Prostate gland (tissue), 2 donors: ENCODE data around the gene PRDM11. TPM values are rescaled to one million over a fixed set of nuclear protein-coding genes. Genes with fewer than 3 reads are reported as not detected.

Experiments used
- DNase-seq: peaks from one replicate; pipeline ENCODE4 v3.0.0-alpha.2; 2019; ENCODE audit warnings: low spot score
- H3K27ac ChIP-seq, 2 donors: fragments of 200-600 bp; sonication (generic); 2 replicates each; pipeline ENCODE4 v1.5.1; 2017 to 2019
- H3K27me3 ChIP-seq: fragments of 200-600 bp; sonication (generic); replicated peaks from 2 replicates; pipeline ENCODE4 v1.5.1; 2019; ENCODE audit not compliant: insufficient read depth
- H3K36me3 ChIP-seq, 2 donors: fragments of 200-600 bp; sonication (generic); 1 replicate in 1 of 2; 2 replicates in 1 of 2; pipeline versions ENCODE4 v1.5.1 to v1.8.1; 2017 to 2019
- H3K4me1 ChIP-seq: fragments of 200-600 bp; sonication (generic); replicated peaks from 2 replicates; pipeline ENCODE4 v1.5.1; 2019
- H3K4me3 ChIP-seq, 2 donors: fragments of 200-600 bp; sonication (generic); 2 replicates each; pipeline ENCODE4 v1.5.1; 2017 to 2019
- H3K9me3 ChIP-seq: fragments of 200-600 bp; sonication (generic); 2 replicates; pipeline ENCODE4 v1.5.1; 2017
- POLR2A ChIP-seq: fragments of 450-650 bp; IDR thresholded peaks from one replicate; pipeline ENCODE4 v1.6.1; 2016; ENCODE audit warnings: antibody characterized with exemption, mild to moderate bottlenecking
- POLR2AphosphoS5 ChIP-seq: sonication (generic); formaldehyde crosslinking; IDR thresholded peaks from one replicate; pipeline ENCODE4 v1.6.1; 2017; ENCODE audit warnings: antibody characterized with exemption
- WGBS: methylation state at CpG from one replicate; pipeline ENCODE4 v1.1.5; 2018; 5-methylcytosine and 5-hydroxymethylcytosine counted together
- intact Hi-C: fragments of 100-400 bp; cut with DNase I; formaldehyde crosslinking; loops from one replicate; pipeline ENCODE4 v1.14.2; 2022
- total RNA-seq, 2 donors: library from RNA; depleted of rRNA; stranded (reverse); fragments of >200 nt; gene quantifications; one replicate each; pipeline ENCODE4 v1.1.0, GENCODE V29; 2016
- TF ChIP-seq, protein P1 (sequence below), 4 experiments: fragments of 200-600 bp in 2 of 4; fragments of 450-650 bp in 2 of 4; sonication (generic) in 2 of 4; IDR thresholded peaks; 1 replicate in 3 of 4; 2 replicates in 1 of 4; pipeline ENCODE4 v1.5.1; 2016 to 2019; ENCODE audit warnings: antibody characterized with exemption in 4 of 4, mild to moderate bottlenecking in 2 of 4, moderate library complexity in 2 of 4

Gene PRDM11
- total RNA-seq, 2 donors from 2014 or later, result 13.1 to 15.3 TPM

DNA sequence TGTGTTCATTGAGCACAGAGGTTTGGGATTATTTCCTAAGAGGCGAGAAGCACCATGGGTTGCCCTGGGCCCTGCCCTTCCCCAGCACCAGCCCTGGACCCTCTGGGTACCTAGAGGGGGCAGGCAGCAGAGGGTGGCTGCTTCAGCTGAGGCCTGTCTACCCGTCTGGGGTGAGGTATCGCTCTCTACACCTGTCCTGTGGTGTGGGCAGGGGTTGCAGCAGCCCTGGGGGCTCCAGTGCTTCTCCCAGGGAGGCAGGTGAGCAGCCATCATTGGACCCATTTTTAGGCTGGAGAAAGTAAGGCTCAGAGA lies 15.6 kb downstream of the PRDM11 start:
- no peaks in the 10 kb centered on the region for H3K36me3 ChIP-seq
- H3K27me3 ChIP-seq, result no peaks in the 10 kb centered on the region
- H3K4me1 ChIP-seq, result peaks cover 6% of the 10 kb centered on the region
- no peak overlapping the region for H3K4me3 ChIP-seq
- WGBS, result 66% methylated on average over 3 of the region's 3 CpGs
- H3K9me3 ChIP-seq, result no peaks in the 10 kb centered on the region
- no peak for DNase-seq
- TF ChIP-seq POLR2AphosphoS5 (no peak), POLR2A (no peak)
- TF ChIP-seq, protein P1, sequence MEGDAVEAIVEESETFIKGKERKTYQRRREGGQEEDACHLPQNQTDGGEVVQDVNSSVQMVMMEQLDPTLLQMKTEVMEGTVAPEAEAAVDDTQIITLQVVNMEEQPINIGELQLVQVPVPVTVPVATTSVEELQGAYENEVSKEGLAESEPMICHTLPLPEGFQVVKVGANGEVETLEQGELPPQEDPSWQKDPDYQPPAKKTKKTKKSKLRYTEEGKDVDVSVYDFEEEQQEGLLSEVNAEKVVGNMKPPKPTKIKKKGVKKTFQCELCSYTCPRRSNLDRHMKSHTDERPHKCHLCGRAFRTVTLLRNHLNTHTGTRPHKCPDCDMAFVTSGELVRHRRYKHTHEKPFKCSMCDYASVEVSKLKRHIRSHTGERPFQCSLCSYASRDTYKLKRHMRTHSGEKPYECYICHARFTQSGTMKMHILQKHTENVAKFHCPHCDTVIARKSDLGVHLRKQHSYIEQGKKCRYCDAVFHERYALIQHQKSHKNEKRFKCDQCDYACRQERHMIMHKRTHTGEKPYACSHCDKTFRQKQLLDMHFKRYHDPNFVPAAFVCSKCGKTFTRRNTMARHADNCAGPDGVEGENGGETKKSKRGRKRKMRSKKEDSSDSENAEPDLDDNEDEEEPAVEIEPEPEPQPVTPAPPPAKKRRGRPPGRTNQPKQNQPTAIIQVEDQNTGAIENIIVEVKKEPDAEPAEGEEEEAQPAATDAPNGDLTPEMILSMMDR (IDR thresholded peaks at IDR 0.05), result no peak
- H3K27ac ChIP-seq, result no peak overlapping the region
- intact Hi-C loops, result loop anchor here (5.0 kb wide), 1 partner anchor 45 kb away; no protein-coding TSS in a partner anchor

DNA sequence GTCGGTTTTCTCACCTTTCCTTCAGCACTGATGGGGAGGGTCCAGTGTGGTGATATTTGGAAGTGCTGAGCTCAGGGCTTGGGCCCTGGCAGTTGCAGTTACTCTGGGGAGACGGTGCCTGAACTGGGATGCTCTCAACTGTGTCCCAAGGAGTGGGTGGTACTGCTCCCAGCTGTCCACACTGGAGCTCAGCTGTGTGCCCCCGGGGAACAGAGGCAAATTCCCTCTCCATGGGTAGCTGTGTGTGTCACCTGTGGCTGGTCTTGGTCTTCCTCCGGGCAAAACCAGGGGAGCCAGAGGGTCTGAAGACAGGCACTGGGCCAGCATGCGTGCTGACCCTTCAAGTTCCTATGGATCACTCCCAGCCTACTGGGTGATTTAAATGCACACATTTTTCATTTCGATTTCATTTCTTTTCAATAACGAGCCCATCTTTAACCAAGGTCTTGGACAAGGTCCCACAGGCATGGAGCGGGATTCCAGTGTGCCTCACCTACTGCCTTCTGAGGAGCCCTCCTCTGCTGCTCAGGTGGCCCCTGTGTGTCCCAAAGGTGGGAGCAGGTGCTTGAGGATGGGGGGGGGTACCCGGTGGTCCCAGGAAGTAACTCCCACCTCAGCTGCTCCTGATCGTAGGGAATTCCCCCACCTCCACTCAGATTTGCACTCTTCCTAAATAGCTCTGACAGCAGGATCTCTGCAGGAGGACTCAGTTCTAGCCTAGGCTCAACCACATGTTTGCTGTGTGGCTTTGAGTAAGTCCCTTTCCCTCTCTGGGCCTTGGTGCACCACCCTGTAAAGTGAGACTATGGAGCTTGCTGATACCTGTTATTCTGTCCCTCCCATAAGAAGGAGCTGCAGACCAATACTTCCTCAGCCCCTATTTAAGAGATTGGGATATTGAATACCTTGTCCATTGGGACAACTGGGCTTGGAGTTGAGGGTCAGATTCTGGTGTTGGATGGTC lies 16.8 kb downstream of the PRDM11 start:
- no peak overlapping the region for H3K27ac ChIP-seq
- 76% methylated on average over 10 of the region's 10 CpGs for WGBS
- H3K9me3 ChIP-seq, result no peaks in the 10 kb centered on the region
- intact Hi-C loops, result loop anchor here (5.0 kb wide), 1 partner anchor 44 kb away; no protein-coding TSS in a partner anchor
- no peak overlapping the region for H3K4me3 ChIP-seq
- DNase-seq, result no peak
- no peaks in the 10 kb centered on the region for H3K27me3 ChIP-seq
- peaks cover 1% of the 10 kb centered on the region for H3K4me1 ChIP-seq
- H3K36me3 ChIP-seq, result no peaks in the 10 kb centered on the region
- TF ChIP-seq, protein P1 (IDR thresholded peaks at IDR 0.05), result no peak

DNA sequence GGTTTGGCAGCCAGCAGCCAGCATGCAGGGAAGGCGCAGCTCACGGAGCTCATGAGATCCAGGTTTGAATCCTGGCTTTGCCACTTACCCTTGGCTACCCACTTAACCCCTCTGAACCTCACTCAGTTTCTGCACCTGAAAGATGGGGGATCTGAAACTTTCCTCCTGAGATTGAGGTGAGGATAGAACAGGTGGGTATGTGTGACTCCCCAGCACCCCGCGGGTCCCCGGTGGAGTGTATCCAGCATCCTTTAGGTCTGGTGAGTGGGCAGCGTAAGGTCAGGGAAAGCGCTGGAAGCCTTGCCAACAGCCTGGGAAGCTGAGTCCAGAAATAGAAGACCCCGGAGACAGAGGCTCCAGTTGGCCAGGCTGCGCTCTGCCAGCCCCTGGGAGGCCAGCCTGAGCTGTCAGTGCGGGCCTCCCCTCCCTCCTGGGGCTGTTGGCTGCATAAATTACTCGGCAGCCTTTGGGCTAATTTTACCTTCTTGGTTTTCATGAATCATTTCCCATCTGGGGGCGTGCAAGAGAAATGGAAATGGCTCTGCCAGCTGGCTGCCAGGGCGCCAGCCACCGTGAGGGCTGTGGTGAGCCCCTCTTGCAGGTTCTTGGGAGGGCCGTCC lies 17.6 kb downstream of the PRDM11 start:
- no peak overlapping the region for H3K27ac ChIP-seq
- 58% methylated on average over 15 of the region's 15 CpGs for WGBS

DNA sequence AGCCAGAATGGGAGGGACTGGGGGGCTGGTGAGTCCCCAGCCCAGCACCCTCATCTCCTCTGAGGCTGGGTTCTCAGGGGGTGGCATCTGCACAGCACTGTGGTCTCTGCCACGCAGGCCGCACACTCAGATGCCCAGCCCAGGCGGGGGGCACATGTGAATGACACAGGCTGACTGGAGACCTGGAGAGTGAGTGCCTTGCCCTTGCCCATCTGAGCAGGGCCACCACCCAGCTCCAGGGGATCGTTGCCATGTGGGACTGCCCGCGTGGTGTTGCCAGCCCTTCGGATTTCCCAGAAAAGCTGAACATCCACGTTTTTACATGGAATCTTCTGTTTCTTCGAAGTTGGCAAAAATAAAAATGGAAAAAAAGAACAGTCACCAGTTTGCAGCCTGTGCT lies 18.9 kb downstream of the PRDM11 start:
- TF ChIP-seq, protein P1 (IDR thresholded peaks at IDR 0.05), result no peak
- TF ChIP-seq POLR2A, result no peak
- no peak for TF ChIP-seq POLR2AphosphoS5
- DNase-seq, result no peak
- Histone ChIP-seq H3K4me3 (no peak overlapping the region), H3K27ac (no peak overlapping the region), H3K36me3 (no peaks in the 10 kb centered on the region), H3K9me3 (no peaks in the 10 kb centered on the region), H3K4me1 (no peaks in the 10 kb centered on the region), H3K27me3 (no peaks in the 10 kb centered on the region)
- intact Hi-C loops, result no loop called here
- WGBS, result 85% methylated on average over 9 of the region's 9 CpGs

More for the DNA sequence above, 17.6 kb downstream of the PRDM11 start:
- Histone ChIP-seq H3K4me1 (no peaks in the 10 kb centered on the region), H3K9me3 (no peaks in the 10 kb centered on the region), H3K4me3 (no peak overlapping the region), H3K27me3 (no peaks in the 10 kb centered on the region), H3K36me3 (no peaks in the 10 kb centered on the region)
- TF ChIP-seq, protein P1 (IDR thresholded peaks at IDR 0.05), result no peak
- TF ChIP-seq POLR2AphosphoS5, result no peak
- TF ChIP-seq POLR2A, result no peak
- intact Hi-C loops, result loop anchor here (5.0 kb wide), 1 partner anchor 43 kb away; no protein-coding TSS in a partner anchor
- no peak for DNase-seq
